Calu3 (cell line): ENCODE results near the gene KIF2C. TPM values are rescaled to one million over a fixed set of nuclear protein-coding genes. Genes with fewer than 3 reads are reported as not detected.

Source experiments
- BruUV-seq: library from RNA; stranded (reverse); fragments of 400-500 nt; replicated peaks from 2 replicates; lab custom pipeline; 2021; lab: Mats Ljungman, UMichigan
- CTCF ChIA-PET: fragments of 300-600 bp; sonication (Branson Sonifier 250); formaldehyde crosslinking; loops from one replicate; lab custom pipeline; 2022; ENCODE audit warnings: antibody characterized with exemption; lab: Charles Lee
- DNase-seq: peaks from one replicate; pipeline ENCODE4 v3.0.0; 2022
- H3K27ac Mint-ChIP-seq: one replicate; pipeline ENCODE4 v1.8.0; 2022; ENCODE audit warnings: mixed read lengths; ENCODE audit not compliant: unreplicated experiment
- H3K27me3 Mint-ChIP-seq: one replicate; pipeline ENCODE4 v1.8.0; 2022; ENCODE audit warnings: mixed read lengths; ENCODE audit not compliant: unreplicated experiment
- H3K36me3 Mint-ChIP-seq: one replicate; pipeline ENCODE4 v1.8.0; 2022; ENCODE audit warnings: mild to moderate bottlenecking, moderate library complexity, mixed read lengths; ENCODE audit not compliant: insufficient read depth, unreplicated experiment
- H3K4me1 Mint-ChIP-seq: one replicate; pipeline ENCODE4 v1.8.0; 2022; ENCODE audit warnings: mild to moderate bottlenecking, low read depth, mixed read lengths; ENCODE audit not compliant: unreplicated experiment
- H3K4me3 Mint-ChIP-seq: one replicate; pipeline ENCODE4 v1.8.0; 2022; ENCODE audit warnings: mild to moderate bottlenecking, low read depth, moderate library complexity, mixed read lengths; ENCODE audit not compliant: unreplicated experiment
- H3K9me3 Mint-ChIP-seq: one replicate; pipeline ENCODE4 v1.8.0; 2022; ENCODE audit warnings: low read depth, mixed read lengths; ENCODE audit not compliant: unreplicated experiment
- intact Hi-C: fragments of 100-400 bp; cut with micrococcal nuclease; formaldehyde crosslinking; loops from one replicate; pipeline ENCODE4 v1.10.0; 2022; ENCODE audit not compliant: unreplicated experiment
- total RNA-seq: library from RNA; stranded (reverse); gene quantifications from 2 replicates; pipeline ENCODE4 v1.2.3, GENCODE V29; 2022
- TF ChIP-seq, protein P1 (sequence below): fragments of 200-600 bp; IDR thresholded peaks from one replicate; pipeline ENCODE4 v1.8.0; 2022; ENCODE audit warnings: antibody characterized with exemption; ENCODE audit not compliant: unreplicated experiment

KIF2C gene
- total RNA-seq, 1 experiment from 2014 or later: 67.6 TPM

DNA sequence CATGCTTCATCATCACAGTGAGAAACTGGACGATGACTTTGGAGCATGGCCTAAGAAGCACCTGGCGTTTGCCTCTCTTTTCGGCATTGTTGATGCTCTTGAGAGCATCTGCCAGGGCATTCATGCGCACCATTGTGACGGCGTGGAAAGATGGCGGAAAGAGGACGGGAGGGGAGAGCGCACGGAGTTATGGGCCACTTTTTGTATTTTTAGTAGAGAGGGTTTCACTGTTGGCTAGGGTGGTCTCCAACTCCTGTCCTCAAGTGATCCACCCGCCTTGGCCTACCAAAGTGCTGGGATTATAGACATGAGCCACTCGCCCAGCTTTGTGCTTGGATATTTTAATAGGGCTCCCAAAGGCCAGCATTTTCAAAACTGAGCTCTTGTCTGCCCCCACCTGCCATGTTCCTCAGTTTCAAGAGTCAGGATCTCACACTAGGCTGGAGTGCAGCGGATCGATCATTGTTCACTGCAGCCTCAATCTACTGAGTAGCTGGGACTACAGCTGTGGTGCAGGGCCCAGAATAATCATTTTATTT, 41.0 kb downstream of the KIF2C start:
- no peak for DNase-seq
- Mint-ChIP-seq H3K27me3 (no peaks in the 10 kb centered on the region), H3K36me3 (peaks cover 80% of the 10 kb centered on the region), H3K4me3 (no peak overlapping the region), H3K9me3 (no peaks in the 10 kb centered on the region), H3K4me1 (peaks cover 19% of the 10 kb centered on the region), H3K27ac (peak overlapping the region; percentile 71)
- BruUV-seq: no TSS peak
- intact Hi-C loops: no loop called here
- CTCF ChIA-PET: interaction anchor here (0.6 to 0.9 kb wide), 3 partner anchors 16 to 238 kb away, joined by 3 read pairs; no protein-coding TSS in a partner anchor
- TF ChIP-seq, protein P1, sequence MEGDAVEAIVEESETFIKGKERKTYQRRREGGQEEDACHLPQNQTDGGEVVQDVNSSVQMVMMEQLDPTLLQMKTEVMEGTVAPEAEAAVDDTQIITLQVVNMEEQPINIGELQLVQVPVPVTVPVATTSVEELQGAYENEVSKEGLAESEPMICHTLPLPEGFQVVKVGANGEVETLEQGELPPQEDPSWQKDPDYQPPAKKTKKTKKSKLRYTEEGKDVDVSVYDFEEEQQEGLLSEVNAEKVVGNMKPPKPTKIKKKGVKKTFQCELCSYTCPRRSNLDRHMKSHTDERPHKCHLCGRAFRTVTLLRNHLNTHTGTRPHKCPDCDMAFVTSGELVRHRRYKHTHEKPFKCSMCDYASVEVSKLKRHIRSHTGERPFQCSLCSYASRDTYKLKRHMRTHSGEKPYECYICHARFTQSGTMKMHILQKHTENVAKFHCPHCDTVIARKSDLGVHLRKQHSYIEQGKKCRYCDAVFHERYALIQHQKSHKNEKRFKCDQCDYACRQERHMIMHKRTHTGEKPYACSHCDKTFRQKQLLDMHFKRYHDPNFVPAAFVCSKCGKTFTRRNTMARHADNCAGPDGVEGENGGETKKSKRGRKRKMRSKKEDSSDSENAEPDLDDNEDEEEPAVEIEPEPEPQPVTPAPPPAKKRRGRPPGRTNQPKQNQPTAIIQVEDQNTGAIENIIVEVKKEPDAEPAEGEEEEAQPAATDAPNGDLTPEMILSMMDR: no peak

DNA sequence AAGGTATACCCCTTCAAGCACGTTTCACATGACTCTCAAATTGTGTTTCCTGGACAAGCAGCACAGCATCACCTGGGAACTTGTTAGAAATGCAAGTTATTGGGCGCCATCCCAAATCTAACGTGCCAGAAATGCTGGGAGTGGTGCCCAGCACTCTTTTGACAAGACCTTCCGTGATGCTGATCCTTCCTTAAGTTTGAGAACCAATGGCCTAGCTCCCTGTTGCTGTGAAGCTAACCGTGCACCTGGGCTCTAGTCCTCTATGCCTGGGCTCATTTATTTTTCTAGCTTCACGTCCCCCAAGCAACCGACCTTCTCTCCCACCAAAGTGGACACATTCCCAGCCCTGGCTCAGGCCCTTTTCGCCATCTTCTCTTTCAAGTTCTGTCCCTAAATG, 44.1 kb downstream of the KIF2C start:
- TF ChIP-seq, protein P1: no peak
- BruUV-seq: no TSS peak
- intact Hi-C loops: no loop called here
- Mint-ChIP-seq H3K9me3 (no peaks in the 10 kb centered on the region), H3K27ac (no peak overlapping the region), H3K36me3 (peaks cover 49% of the 10 kb centered on the region), H3K4me1 (peaks cover 3% of the 10 kb centered on the region), H3K27me3 (no peaks in the 10 kb centered on the region), H3K4me3 (peak overlapping the region; percentile 27)
- CTCF ChIA-PET: interaction anchor here (0.5 to 0.8 kb wide), 3 partner anchors 17 to 70 kb away, joined by 3 to 6 read pairs (median 3); no protein-coding TSS in a partner anchor
- DNase-seq: no peak

DNA sequence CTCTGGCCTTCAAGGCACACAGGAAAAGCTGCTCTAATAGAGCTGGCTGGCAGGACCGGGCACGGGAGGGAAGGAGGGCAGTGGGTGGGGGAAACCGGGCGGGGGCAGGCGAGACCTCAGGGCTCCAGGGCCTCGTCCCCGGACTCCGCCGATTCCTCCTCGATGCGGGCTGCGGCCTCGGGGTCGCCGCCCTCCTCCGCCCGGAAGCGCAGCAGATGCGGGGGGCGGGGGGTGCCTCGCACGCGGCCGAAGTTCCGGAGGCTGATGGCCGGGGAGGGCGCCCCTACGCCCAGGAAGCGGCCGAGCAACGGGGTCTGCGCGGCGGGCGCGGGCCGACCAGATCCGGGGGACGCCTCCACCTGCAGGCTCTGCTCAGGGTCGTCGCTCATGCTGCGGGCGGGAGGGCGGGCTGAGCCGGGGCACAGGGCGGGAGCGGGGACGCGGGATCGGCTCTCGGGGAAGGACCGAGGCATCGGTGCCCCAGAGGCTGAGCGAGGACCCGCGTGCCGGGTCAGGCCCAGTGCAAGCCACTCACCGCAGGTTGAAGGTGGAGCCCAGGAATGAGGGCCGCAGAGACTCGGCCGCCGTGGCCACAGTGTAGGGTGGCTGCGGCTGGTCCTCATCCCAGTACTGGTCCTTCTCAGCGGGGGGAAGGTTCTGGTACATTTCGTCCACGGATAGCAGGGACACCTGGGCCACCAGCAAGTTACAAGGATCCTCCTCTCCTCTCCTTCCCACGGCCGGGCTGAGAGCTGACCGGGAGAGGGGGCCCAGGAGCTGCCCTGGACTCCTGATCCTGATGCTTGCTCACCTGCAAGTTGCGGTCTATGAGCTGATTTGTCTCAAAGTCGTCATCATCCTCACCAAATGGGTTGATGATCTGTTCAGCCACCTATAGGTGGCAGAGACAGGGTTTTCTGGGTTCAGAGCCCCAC, 44.7 kb downstream of the KIF2C start:
- Mint-ChIP-seq H3K4me3 (peak overlapping the region; percentile 27), H3K27ac (no peak overlapping the region), H3K36me3 (peaks cover 43% of the 10 kb centered on the region), H3K9me3 (no peaks in the 10 kb centered on the region), H3K27me3 (no peaks in the 10 kb centered on the region), H3K4me1 (no peaks in the 10 kb centered on the region)
- peak; percentile 30 for DNase-seq
- CTCF ChIA-PET: interaction anchor here (0.5 to 1.0 kb wide), 4 partner anchors 9 to 202 kb away, joined by 3 to 4 read pairs (median 3); partner anchors contain the start of genes EIF2B3 and RPS8
- no TSS peak for BruUV-seq
- intact Hi-C loops: no loop called here
- TF ChIP-seq, protein P1: no peak

DNA sequence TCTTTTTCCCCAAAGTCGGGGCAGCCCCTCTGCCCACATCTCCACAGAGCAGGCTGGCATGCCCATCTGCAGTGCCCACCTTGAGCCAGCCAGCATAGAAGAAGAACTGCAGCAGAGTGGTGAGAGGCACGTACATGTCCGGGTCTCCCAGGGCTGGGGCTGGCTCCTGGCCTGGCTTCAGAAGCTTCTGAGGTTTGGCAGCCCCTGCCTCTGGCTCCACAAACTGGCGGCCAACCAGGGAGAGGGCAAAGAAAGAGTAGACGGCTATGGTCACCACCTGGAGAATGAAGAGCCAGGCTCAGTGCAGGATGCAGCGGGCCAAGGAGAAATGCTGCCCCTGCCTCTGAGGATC, 45.4 kb downstream of the KIF2C start:
- Mint-ChIP-seq H3K9me3 (no peaks in the 10 kb centered on the region), H3K36me3 (peaks cover 36% of the 10 kb centered on the region), H3K4me1 (no peaks in the 10 kb centered on the region), H3K27me3 (no peaks in the 10 kb centered on the region), H3K27ac (no peak overlapping the region), H3K4me3 (no peak overlapping the region)
- no peak for DNase-seq
- no TSS peak for BruUV-seq
- TF ChIP-seq, protein P1: peak; percentile 24
- intact Hi-C loops: no loop called here
- CTCF ChIA-PET: interaction anchor here (0.9 to 1.0 kb wide), 2 partner anchors 10 to 201 kb away, joined by 3 to 4 read pairs; partner anchors contain the start of genes EIF2B3 and RPS8
